ENCODE data around the gene SPOUT1. TPM values are rescaled to one million over a fixed set of nuclear protein-coding genes. Genes with fewer than 3 reads are reported as not detected.

The SPOUT1 gene
- total and polyA plus RNA-seq, 2 of the 13 experiments (the other 11 are each of a cell fraction or from before 2014, with no cell fraction given): 39.0 to 45.8 TPM

GRCh38 chr9:128786681-128787601 lies 42.7 kb downstream of the SPOUT1 start, which contains the start of gene TBC1D13 (continued):
- TF ChIP-seq ZNF513 (CRISPR knock-in tag; conservative IDR thresholded peaks at IDR 0.05) (no peak), SP2 (CRISPR knock-in tag; IDR thresholded peaks at IDR 0.05) (peak; percentile 53; the same call in 1 of the 2 replicates), ZNF550 (CRISPR knock-in tag; IDR thresholded peaks at IDR 0.05; ENCODE audit: borderline replicate concordance) (0 out of 2 replicates have a peak, but pooled peaks have one; percentile 50), KDM2A (CRISPR knock-in tag; IDR thresholded peaks at IDR 0.05; ENCODE audit: borderline replicate concordance, low read depth) (peak; percentile 92), ISX (CRISPR knock-in tag; conservative IDR thresholded peaks at IDR 0.05) (no peak), TOE1 (CRISPR knock-in tag; IDR thresholded peaks at IDR 0.05) (peak; percentile 74; the same call in 1 of the 2 replicates), ZNF670 (CRISPR knock-in tag; IDR thresholded peaks at IDR 0.05; ENCODE audit: borderline replicate concordance) (peak; percentile 98), CENPT (CRISPR knock-in tag; IDR thresholded peaks at IDR 0.05; ENCODE audit: low read depth) (peak; percentile 76; the same call in 1 of the 2 replicates), ATF7-NPFF (CRISPR knock-in tag; IDR thresholded peaks at IDR 0.05; ENCODE audit: low read depth) (peak; percentile 99)

DNA sequence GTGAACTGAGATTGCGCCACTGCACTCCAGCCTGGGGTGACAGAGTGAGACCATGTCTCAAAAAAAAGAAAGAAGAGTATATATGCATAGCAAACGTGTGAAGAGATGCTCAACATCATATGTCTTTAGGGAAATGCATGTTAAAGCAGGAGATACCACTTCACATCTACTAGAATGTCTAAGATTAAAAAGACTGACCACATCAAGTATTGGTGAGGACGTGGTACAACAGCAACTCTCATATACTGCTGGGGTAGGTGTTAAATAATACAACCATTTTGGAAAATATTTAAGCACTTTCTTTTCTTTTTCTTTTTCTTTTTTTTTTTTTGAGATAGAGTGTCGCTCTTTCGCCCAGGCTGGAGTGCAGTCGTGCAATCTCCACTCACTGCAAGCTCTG lies 44.2 kb downstream of the SPOUT1 start:
- 72% methylated on average over 6 of the region's 6 CpGs for WGBS (ENCODE audit: low lambda C conversion rate)
- BruUV-seq (replicated peaks): no TSS peak
- ChIA-PET CTCF (ENCODE audit: low intra/inter-chr PET ratio, low total read pairs) (no interaction called here), POLR2A (interaction anchor here (1.5 kb wide), 1 partner anchor 14 kb away, joined by 3 read pairs; the partner anchor contains the start of gene ZER1)
- Histone ChIP-seq H3K79me2 (ENCODE audit: insufficient read depth, low read length) (no peaks in the 10 kb centered on the region), H4K20me1 (ENCODE audit: insufficient read depth, low read length) (no peaks in the 10 kb centered on the region), H3K4me1 (ENCODE audit: insufficient read depth, low read length) (peaks cover 26% of the 10 kb centered on the region), H2AFZ (ENCODE audit: low read length) (no peak overlapping the region), H3K9ac (ENCODE audit: insufficient read depth, low read depth, low read length) (no peak overlapping the region), H3K4me2 (ENCODE audit: low read depth, low read length) (no peak overlapping the region), H3K4me3 (replicated peaks in 1 of 3; ENCODE audit: insufficient read depth in 1 of 3, low read depth in 2 of 3, low read length in 3 of 3) (no peak overlapping the region), H3K36me3 (replicated peaks in 1 of 2; ENCODE audit: control insufficient read depth in 1 of 2, insufficient read depth in 2 of 2, low read length in 2 of 2) (no peaks in the 10 kb centered on the region; a peak in 1 of 5 replicates), H3K27ac (ENCODE audit: extremely low read length, insufficient read depth, low read length) (no peak overlapping the region), H3K27me3 (ENCODE audit: control insufficient read depth in 1 of 2, insufficient read depth in 2 of 2, low read length in 2 of 2) (no peaks in the 10 kb centered on the region; a peak in 1 of 5 replicates), H3K9me3 (ENCODE audit: low read length) (peaks cover 16% of the 10 kb centered on the region)
- no peak for DNase-seq (ENCODE audit: low spot score)
- intact Hi-C loops (cut with micrococcal nuclease; ENCODE audit: unreplicated experiment): no loop called here
- in situ Hi-C loops (cut with HindIII; ENCODE audit: extremely low pct_ligation_motif_present, low pct_unique_long_range_greater_than_20kb): no loop called here
- no peak for ATAC-seq
- FAIRE-seq: no peak
- TF ChIP-seq, protein P1, sequence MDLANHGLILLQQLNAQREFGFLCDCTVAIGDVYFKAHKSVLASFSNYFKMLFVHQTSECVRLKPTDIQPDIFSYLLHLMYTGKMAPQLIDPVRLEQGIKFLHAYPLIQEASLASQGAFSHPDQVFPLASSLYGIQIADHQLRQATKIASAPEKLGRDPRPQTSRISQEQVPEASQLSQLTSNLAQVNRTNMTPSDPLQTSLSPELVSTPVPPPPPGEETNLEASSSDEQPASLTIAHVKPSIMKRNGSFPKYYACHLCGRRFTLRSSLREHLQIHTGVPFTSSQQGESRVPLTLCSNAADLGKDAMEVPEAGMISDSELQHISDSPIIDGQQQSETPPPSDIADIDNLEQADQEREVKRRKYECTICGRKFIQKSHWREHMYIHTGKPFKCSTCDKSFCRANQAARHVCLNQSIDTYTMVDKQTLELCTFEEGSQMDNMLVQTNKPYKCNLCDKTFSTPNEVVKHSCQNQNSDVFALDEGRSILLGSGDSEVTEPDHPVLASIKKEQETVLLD (CRISPR knock-in tag; IDR thresholded peaks at IDR 0.05; ENCODE audit: low read depth): no peak
- TF ChIP-seq SIN3B (IDR thresholded peaks at IDR 0.05; ENCODE audit: low read length): no peak
- TF ChIP-seq FOXJ3 (CRISPR knock-in tag; IDR thresholded peaks at IDR 0.05; ENCODE audit: borderline replicate concordance): no peak
- TF ChIP-seq ZNF24 (IDR thresholded peaks at IDR 0.05): no peak
- TF ChIP-seq PITX1 (CRISPR knock-in tag; IDR thresholded peaks at IDR 0.05): no peak
- no peak for TF ChIP-seq TEF (CRISPR knock-in tag; IDR thresholded peaks at IDR 0.05)
- no peak for TF ChIP-seq ZFP90 (CRISPR knock-in tag; IDR thresholded peaks at IDR 0.05; ENCODE audit: borderline replicate concordance)
